Vagina (tissue), 2 donors: Measurements from ENCODE around the gene CCDC74A.

ENCODE experiments used
- CTCF ChIP-seq, 3 experiments: fragments of 450-650 bp in 2 of 3; fragments of 200-600 bp in 1 of 3; sonication (generic) in 1 of 3; IDR thresholded peaks; one replicate each; pipeline ENCODE4 v1.5.1; 2017 to 2019; ENCODE audit warnings: antibody characterized with exemption in 3 of 3, mild to moderate bottlenecking in 2 of 3, moderate library complexity in 2 of 3
- POLR2A ChIP-seq, 2 donors: fragments of 450-650 bp; IDR thresholded peaks; one replicate each; pipeline ENCODE4 v1.6.1; 2017; ENCODE audit warnings: antibody characterized with exemption in 2 of 2, mild to moderate bottlenecking in 2 of 2, moderate library complexity in 2 of 2

- no peak for TF ChIP-seq CTCF (IDR thresholded peaks at IDR 0.05)
- no peak for TF ChIP-seq POLR2A (IDR thresholded peaks at IDR 0.05)
Measured at GRCh38 chr2:131572175-131572574, 44.5 kb downstream of the CCDC74A start.
